Endodermal cell (in vitro differentiated cells): Measurements from ENCODE around the gene PADI1. TPM values are rescaled to one million over a fixed set of nuclear protein-coding genes. Genes with fewer than 3 reads are reported as not detected.

Experiments used
- DNase-seq: peaks from one replicate; pipeline ENCODE4 v3.0.0-alpha.2; 2017
- H3K27ac ChIP-seq: 2 replicates; pipeline ENCODE4 v1.5.1; 2013; ENCODE audit warnings: mild to moderate bottlenecking, low read depth, low read length, moderate library complexity
- H3K27me3 ChIP-seq: 2 replicates; pipeline ENCODE4 v1.6.1; 2013; ENCODE audit warnings: mild to moderate bottlenecking, low read length, moderate library complexity; ENCODE audit not compliant: insufficient read depth, control insufficient read depth, poor library complexity, severe bottlenecking
- H3K36me3 ChIP-seq: 2 replicates; pipeline ENCODE4 v1.7.0; 2013; ENCODE audit warnings: mild to moderate bottlenecking, low read length, moderate library complexity; ENCODE audit not compliant: control insufficient read depth, insufficient read depth
- H3K4me1 ChIP-seq: one replicate; pipeline ENCODE4 v1.7.0; 2013; ENCODE audit warnings: low read length; ENCODE audit not compliant: control insufficient read depth, insufficient read depth
- H3K4me3 ChIP-seq: 2 replicates; pipeline ENCODE4 v1.5.1; 2013; ENCODE audit warnings: mild to moderate bottlenecking, low read length, moderate library complexity
- H3K9ac ChIP-seq: 2 replicates; pipeline ENCODE4 v1.6.1; 2013; ENCODE audit warnings: mild to moderate bottlenecking, low read length, moderate library complexity; ENCODE audit not compliant: poor library complexity, severe bottlenecking; ENCODE audit errors: extremely low read depth
- H3K9me3 ChIP-seq: 2 replicates; pipeline ENCODE4 v1.6.1; 2013; ENCODE audit warnings: mild to moderate bottlenecking, low read length, moderate library complexity; ENCODE audit not compliant: control insufficient read depth
- H3K27ac Mint-ChIP-seq: 2 replicates; pipeline ENCODE4 v1.8.0; 2020; ENCODE audit warnings: mixed read lengths
- H3K27me3 Mint-ChIP-seq: 2 replicates; pipeline ENCODE4 v1.8.0; 2021; ENCODE audit warnings: mild to moderate bottlenecking, mixed read lengths; ENCODE audit not compliant: insufficient read depth
- H3K36me3 Mint-ChIP-seq: 2 replicates; pipeline ENCODE4 v1.8.0; 2020; ENCODE audit warnings: low read depth, mixed read lengths
- H3K4me1 Mint-ChIP-seq: 2 replicates; pipeline ENCODE4 v1.8.0; 2020; ENCODE audit warnings: mixed read lengths
- H3K4me3 Mint-ChIP-seq: 2 replicates; pipeline ENCODE4 v1.8.0; 2020; ENCODE audit warnings: mild to moderate bottlenecking, moderate library complexity, mixed read lengths
- H3K9me3 Mint-ChIP-seq: 2 replicates; pipeline ENCODE4 v1.8.0; 2020; ENCODE audit warnings: mild to moderate bottlenecking, mixed read lengths
- CTCF ChIP-seq: fragments of 200-600 bp; sonication (generic); conservative IDR thresholded peaks from 2 replicates; pipeline ENCODE4 v1.5.0; 2021; ENCODE audit warnings: antibody characterized with exemption, mild to moderate bottlenecking
- WGBS, 2 experiments: methylation state at CpG; one replicate each; pipeline versions ENCODE4 v1.1.5 to v1.1.7; 2013; ENCODE audit warnings: missing lambda C conversion rate in 2 of 2, mixed read lengths in 1 of 2; ENCODE audit not compliant: insufficient coverage in 1 of 2, insufficient read length in 1 of 2; 5-methylcytosine and 5-hydroxymethylcytosine counted together
- total RNA-seq, 2 donors: library from RNA; stranded (reverse); fragmentation: NEBNext Ultra II Directional in 1 of 2; extraction: Animal tissue kit (Norgen Biotek cat#: 25700) in 1 of 2; gene quantifications; 2 replicates in 1 of 2; 3 replicates in 1 of 2; pipeline ENCODE4 v1.2.1, GENCODE V29; 2021

PADI1 gene
- total RNA-seq, 2 donors from 2014 or later: 0.13 TPM; not detected in 1

- no peak overlapping the region for H3K27ac Mint-ChIP-seq
- peaks cover 3% of the 10 kb centered on the region for H3K9me3 Mint-ChIP-seq
- H3K36me3 ChIP-seq: no peaks in the 10 kb centered on the region
Observed at GRCh38 chr1:17165823-17166222, 39.1 kb upstream of the PADI1 start.

GRCh38 chr1:17167041-17167785 is 37.7 kb upstream of the PADI1 start:
- H3K9me3 Mint-ChIP-seq: no peaks in the 10 kb centered on the region
- Histone ChIP-seq H3K27ac (no peak overlapping the region), H3K9me3 (no peaks in the 10 kb centered on the region), H3K4me3 (no peak overlapping the region), H3K27me3 (no peaks in the 10 kb centered on the region), H3K4me1 (no peaks in the 10 kb centered on the region), H3K36me3 (no peaks in the 10 kb centered on the region), H3K9ac (no peak overlapping the region)
- TF ChIP-seq CTCF: no peak
- H3K27me3 Mint-ChIP-seq: peaks cover 7% of the 10 kb centered on the region
- WGBS, 2 experiments: 23 to 60% methylated on average over 1 to 4 of the region's 4 CpGs
- no peak overlapping the region for H3K27ac Mint-ChIP-seq
- H3K4me1 Mint-ChIP-seq: no peaks in the 10 kb centered on the region
- DNase-seq: peak; percentile 65
- no peaks in the 10 kb centered on the region for H3K36me3 Mint-ChIP-seq
- H3K4me3 Mint-ChIP-seq: no peak overlapping the region

More at GRCh38 chr1:17165823-17166222, 39.1 kb upstream of the PADI1 start:
- Histone ChIP-seq H3K4me1 (no peaks in the 10 kb centered on the region), H3K9ac (no peak overlapping the region), H3K9me3 (no peaks in the 10 kb centered on the region), H3K27me3 (no peaks in the 10 kb centered on the region), H3K27ac (no peak overlapping the region), H3K4me3 (no peak overlapping the region)
- H3K27me3 Mint-ChIP-seq: peaks cover 7% of the 10 kb centered on the region
- WGBS, 2 experiments: 67 to 100% methylated on average over 1 of the region's 1 CpG
- DNase-seq: no peak
- H3K36me3 Mint-ChIP-seq: no peaks in the 10 kb centered on the region
- H3K4me1 Mint-ChIP-seq: no peaks in the 10 kb centered on the region
- H3K4me3 Mint-ChIP-seq: no peak overlapping the region
- no peak for TF ChIP-seq CTCF

GRCh38 chr1:17167786-17168090 is 37.2 kb upstream of the PADI1 start:
- H3K27ac ChIP-seq: no peak overlapping the region
- H3K27me3 Mint-ChIP-seq: peaks cover 7% of the 10 kb centered on the region
- H3K36me3 ChIP-seq: no peaks in the 10 kb centered on the region
- H3K27me3 ChIP-seq: no peaks in the 10 kb centered on the region
- TF ChIP-seq CTCF: no peak
- H3K36me3 Mint-ChIP-seq: no peaks in the 10 kb centered on the region
- no peak overlapping the region for H3K4me3 ChIP-seq
- H3K4me1 ChIP-seq: no peaks in the 10 kb centered on the region
- no peaks in the 10 kb centered on the region for H3K9me3 Mint-ChIP-seq
- H3K9me3 ChIP-seq: no peaks in the 10 kb centered on the region
- no peak overlapping the region for H3K4me3 Mint-ChIP-seq
- DNase-seq: no peak
- no peaks in the 10 kb centered on the region for H3K4me1 Mint-ChIP-seq
- H3K27ac Mint-ChIP-seq: no peak overlapping the region
- WGBS, 2 experiments: 90 to 100% methylated on average over 1 to 5 of the region's 5 CpGs
- no peak overlapping the region for H3K9ac ChIP-seq
